ENCODE results near the gene FUT7.

The FUT7 gene

DNA sequence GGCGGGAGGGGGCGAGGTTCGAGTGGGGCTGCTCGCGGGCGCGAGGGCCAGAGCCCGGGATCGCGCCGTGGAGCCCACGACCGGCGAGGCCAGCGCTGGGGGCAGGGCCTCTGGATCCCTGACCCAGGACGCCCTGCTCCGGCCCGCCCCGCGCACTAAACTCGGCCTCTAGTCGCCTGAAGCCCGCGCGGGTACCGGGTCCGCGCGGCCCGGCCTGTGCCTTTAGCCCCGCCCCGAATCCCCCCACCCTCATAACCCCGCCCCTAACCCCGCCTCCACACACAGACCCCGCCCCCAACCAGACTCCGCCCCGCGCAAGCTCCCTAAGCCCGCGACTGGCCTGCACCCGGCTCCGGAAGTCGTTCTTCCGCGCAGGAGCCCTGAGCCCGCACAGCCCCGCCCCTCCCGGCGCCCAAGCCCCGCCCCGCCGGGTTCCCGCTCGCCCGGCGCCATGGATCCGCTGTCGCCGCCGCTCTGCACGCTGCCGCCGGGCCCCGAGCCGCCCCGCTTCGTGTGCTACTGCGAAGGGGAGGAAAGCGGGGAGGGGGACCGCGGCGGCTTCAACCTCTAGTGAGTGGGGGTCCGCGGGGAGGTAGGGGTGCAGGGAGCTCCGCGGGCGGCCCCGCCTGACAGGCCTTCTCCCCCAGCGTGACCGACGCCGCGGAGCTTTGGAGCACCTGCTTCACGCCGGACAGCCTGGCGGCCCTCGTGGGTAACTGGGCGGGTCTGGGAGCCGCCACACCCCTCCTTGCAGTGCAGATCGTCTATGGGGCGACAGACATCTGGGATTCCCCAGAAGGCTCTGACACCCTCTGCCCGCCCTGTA, 39.7 kb downstream of the FUT7 start, which contains the start of gene PAXX:
PAXX (plus strand) TSS at position 430 of the 826 bp plus-strand sequence; CDS start at position 452, 22 bp downstream.
- in situ Hi-C loops (cut with HindIII; ENCODE audit: low pct_unique_long_range_greater_than_20kb, low sequenced_read_pairs): no loop called here
- peak; percentile 96 to 98 for DNase-seq (ENCODE audit: low read depth in 1 of 2, low spot score in 1 of 2)
- TF ChIP-seq JUND (IDR thresholded peaks at IDR 0.05; ENCODE audit: low read depth): no peak

DNA sequence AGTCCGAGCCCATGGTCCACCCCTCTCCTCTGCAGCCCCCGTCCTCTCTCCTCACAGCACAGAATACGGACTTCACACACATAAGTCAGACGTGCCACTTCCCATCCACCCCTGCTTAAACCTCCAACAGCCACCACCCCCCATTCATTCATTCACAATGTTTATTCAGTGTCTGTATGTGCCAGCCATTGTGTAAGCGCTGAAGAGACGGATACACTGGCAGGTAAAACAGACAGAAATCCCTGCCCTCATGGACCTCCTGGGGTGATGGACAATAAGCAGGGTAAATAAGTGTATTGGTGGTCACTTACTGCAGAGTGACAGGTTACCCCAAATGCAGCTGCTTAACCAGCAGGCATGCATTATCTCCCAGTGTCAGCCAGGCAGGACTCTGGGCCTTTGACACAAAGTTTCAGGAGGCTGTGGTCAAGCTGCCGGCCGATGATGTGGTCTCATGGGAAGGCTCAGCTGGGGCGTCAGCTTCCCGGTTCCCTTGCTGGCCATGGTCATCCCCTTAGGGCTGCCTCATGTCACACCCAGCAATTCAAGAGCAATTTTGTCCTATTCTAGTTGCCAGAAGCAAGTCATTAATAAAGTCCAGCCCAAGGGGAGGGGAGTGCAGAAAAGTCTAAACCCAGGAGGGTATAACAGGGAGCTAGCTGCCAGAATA, 41.5 kb downstream of the FUT7 start:
- in situ Hi-C loops (cut with HindIII; ENCODE audit: low pct_unique_long_range_greater_than_20kb, low sequenced_read_pairs): no loop called here
- DNase-seq (ENCODE audit: low read depth in 1 of 2, low spot score in 1 of 2): no peak
- no peak for TF ChIP-seq JUND (IDR thresholded peaks at IDR 0.05; ENCODE audit: low read depth)

- DNase-seq (ENCODE audit: low read depth in 1 of 2, low spot score in 1 of 2): no peak
- in situ Hi-C loops (cut with HindIII; ENCODE audit: low pct_unique_long_range_greater_than_20kb, low sequenced_read_pairs): no loop called here
- TF ChIP-seq JUND (IDR thresholded peaks at IDR 0.05; ENCODE audit: low read depth): no peak
Measured at GRCh38 chr9:136988872-136989271, 43.0 kb downstream of the FUT7 start.

GRCh38 chr9:136985853-136986252, 46.0 kb downstream of the FUT7 start:
- in situ Hi-C loops (cut with HindIII; ENCODE audit: low pct_unique_long_range_greater_than_20kb, low sequenced_read_pairs): no loop called here
- TF ChIP-seq JUND (IDR thresholded peaks at IDR 0.05; ENCODE audit: low read depth): no peak

DNA sequence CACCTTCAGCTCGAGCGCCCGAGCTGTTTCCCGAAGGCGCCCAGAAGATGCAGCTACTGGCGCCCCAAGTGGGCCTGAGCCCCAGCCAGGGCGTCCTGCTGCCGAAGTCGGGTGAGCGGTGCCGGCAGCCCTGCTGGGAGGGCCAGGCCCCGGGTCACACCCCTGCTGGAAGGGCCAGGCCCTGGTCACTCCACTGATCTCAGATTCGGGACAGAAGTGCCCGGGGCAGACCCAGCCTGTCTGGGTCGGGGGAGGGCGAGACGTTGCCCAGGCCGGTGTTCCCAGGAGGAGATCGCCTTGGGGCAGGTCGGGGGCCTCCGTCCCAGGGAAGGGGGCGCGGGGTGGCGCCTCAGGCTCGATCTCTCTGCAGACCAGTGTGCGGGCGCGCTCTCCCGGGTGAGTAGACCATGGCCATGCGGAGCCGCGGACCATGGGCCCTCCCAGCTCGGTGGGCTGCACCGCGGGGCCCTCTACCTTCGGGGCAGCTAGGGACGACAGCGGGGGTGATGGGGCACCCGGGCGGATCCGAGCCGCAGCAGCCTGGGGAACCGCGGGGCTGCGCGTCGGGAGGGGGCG, 46.8 kb downstream of the FUT7 start:
- in situ Hi-C loops (cut with HindIII; ENCODE audit: low pct_unique_long_range_greater_than_20kb, low sequenced_read_pairs): no loop called here
- DNase-seq (ENCODE audit: low read depth in 1 of 2, low spot score in 1 of 2): no peak
- no peak for TF ChIP-seq JUND (IDR thresholded peaks at IDR 0.05; ENCODE audit: low read depth)

More at GRCh38 chr9:136985853-136986252, 46.0 kb downstream of the FUT7 start:
- DNase-seq (ENCODE audit: low read depth in 1 of 2, low spot score in 1 of 2): no peak

- no peak for TF ChIP-seq JUND (IDR thresholded peaks at IDR 0.05; ENCODE audit: low read depth)
- in situ Hi-C loops (cut with HindIII; ENCODE audit: low pct_unique_long_range_greater_than_20kb, low sequenced_read_pairs): no loop called here
- DNase-seq (ENCODE audit: low read depth in 1 of 2, low spot score in 1 of 2): no peak
Measured at GRCh38 chr9:136984464-136985026, 47.3 kb downstream of the FUT7 start.

DNA sequence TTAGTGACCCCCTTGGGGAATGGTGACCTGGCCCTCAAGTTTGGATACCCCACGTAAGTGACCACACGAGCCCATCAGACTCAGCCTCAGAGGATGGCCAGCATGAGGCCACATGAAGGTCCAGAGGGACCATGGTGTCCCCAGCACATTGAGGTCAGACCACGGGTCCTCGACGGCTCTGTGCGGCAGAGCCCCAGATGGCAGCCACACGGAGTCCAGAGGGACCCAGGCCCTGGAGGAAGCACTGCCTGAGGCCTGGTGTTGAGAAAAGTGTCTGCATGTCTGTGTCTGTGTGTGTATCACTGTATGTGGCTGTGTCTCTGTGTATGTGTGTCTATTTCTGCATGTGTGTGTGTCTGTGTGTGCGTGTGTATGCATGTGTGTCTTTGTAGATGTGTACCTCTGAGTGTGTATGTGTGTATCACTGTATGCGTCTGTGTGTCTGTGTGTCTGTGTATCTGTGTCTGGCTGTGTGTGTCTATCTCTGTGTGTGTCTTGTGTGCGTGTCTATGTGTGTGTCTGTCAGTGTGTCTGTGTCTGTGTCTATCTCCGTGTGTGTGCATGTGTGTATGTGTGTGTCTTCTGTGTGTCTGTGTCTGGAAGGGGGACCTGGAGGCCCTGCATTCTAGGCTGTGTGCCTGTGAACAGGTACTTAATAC, 48.1 kb downstream of the FUT7 start:
- in situ Hi-C loops (cut with HindIII; ENCODE audit: low pct_unique_long_range_greater_than_20kb, low sequenced_read_pairs): no loop called here
- TF ChIP-seq JUND (IDR thresholded peaks at IDR 0.05; ENCODE audit: low read depth): no peak
- no peak for DNase-seq (ENCODE audit: low read depth in 1 of 2, low spot score in 1 of 2)

DNA sequence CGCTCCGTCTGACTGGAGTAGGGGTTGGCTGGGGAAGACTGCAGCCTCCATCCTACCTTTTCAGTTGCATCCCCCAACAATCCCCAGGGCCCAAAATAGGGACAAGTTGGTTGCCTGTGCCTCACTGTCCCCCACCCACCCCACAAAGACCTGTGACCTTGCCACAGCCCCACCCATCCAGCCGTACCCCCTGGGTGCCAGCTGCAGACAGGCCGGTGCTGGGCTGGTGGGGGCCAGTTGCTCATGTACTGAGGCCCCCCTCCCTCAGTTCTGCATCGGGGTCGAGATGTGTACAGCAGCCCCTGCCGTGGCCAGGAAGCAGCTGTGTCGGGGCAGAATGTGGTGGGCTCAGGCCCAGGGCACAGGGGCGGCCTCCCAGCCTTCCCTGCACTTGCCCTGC, 48.7 kb downstream of the FUT7 start:
- in situ Hi-C loops (cut with HindIII; ENCODE audit: low pct_unique_long_range_greater_than_20kb, low sequenced_read_pairs): no loop called here
- DNase-seq (ENCODE audit: low read depth in 1 of 2, low spot score in 1 of 2): no peak
- TF ChIP-seq JUND (IDR thresholded peaks at IDR 0.05; ENCODE audit: low read depth): no peak

DNA sequence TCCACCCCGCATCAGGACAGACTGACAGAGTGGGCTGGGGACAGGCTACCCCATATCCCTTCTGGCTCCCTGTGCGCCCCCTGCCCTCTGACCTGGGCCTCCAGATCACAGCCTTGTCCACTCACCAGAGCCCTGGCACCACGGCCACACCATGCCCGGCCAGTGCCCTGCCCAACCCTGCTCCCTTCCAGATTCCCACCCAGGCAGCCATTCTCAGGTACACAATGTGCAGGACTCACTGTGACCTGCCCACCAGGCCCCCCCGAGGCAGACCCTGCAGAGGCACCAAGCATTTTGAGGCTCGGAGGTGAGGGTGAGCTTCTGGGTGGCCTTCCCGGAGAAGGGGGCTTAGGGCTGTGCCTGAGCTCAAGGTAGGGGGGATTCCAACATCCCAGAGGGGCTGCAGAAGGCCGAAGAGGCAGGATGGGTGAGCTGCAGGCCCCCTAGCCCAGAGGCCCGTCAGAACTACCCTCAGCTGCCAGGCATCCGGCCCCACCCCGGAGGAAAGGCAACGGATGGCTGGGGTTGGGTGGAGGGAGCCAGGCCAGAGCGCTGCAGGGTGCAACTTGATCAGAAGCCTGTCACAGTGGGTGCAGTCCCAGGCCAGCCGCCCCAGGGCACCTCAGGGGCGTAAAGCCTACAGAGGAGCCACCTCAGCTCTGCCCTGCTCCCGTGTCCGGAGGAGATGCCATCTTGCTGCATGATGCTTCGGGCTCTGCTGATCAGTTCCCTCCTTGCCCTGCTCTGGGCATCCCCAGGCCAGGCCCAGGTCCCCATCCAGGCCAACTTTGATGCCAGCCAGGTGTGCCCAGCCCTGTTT, 49.4 kb downstream of the FUT7 start, which contains the start of gene LCNL1:
LCNL1 (plus strand) TSS at position 762 of the 820 bp plus-strand sequence. CDS start 594 bp downstream, outside the sequence.
- in situ Hi-C loops (cut with HindIII; ENCODE audit: low pct_unique_long_range_greater_than_20kb, low sequenced_read_pairs): no loop called here
- no peak for TF ChIP-seq JUND (IDR thresholded peaks at IDR 0.05; ENCODE audit: low read depth)
- no peak for DNase-seq (ENCODE audit: low read depth in 1 of 2, low spot score in 1 of 2)

GRCh38 chr9:136981588-136982231, 50.2 kb downstream of the FUT7 start:
- TF ChIP-seq JUND (IDR thresholded peaks at IDR 0.05; ENCODE audit: low read depth): no peak
- DNase-seq (ENCODE audit: low read depth in 1 of 2, low spot score in 1 of 2): no peak
- in situ Hi-C loops (cut with HindIII; ENCODE audit: low pct_unique_long_range_greater_than_20kb, low sequenced_read_pairs): no loop called here

Measured in T47D (cell line).